HG02610 (cell line): ENCODE measurements around the gene WDR70.
"Not testable (repeated sequence)": the region's sequence is repeated elsewhere in the genome, so short reads cannot be mapped to it uniquely, and the experiment has no call there.

Experiments used
- ATAC-seq: cut with Tn5 transposase; IDR thresholded peaks from one replicate; pipeline ENCODE4 v1.9.1; 2021; ENCODE audit warnings: mild to moderate bottlenecking, moderate library complexity; ENCODE audit not compliant: unreplicated experiment

The WDR70 gene

DNA sequence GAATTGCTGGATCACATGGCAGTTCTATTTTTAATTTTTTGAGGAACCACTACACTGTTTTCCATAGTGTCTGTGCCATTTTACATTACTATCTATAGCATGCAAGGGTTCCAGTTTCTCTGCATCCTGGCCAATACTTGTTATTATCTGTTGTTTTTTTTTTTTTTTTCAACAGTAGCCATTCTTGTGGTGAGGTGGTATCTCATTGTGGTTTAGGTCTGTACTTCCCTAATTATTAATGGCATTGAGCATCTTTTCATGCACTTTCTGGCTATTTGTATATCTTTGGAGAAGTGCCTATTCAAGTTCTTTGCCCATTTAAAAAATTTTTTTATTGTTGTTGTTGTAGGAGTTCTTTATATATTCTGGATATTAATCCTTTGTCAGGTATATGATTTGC is 363.0 kb downstream of the WDR70 start:
- no peak for ATAC-seq

DNA sequence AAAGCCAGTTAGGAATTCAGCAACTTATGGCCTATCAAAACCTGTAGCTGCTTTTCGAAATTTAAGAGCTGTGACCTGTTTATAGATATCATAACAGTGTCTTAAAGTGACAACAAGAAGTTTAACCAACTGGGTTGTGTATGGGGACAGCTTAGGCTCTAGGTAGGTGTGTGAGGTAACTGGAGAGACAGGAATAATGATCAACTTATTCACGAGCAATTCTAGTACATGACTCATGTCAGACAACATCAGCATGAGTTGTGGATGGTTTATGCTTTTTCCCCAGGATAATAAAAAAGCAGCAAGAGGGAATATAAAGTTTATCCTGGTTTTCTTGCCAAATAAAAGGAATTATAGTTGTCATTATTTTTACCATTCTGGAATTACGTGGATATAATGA is 372.1 kb downstream of the WDR70 start:
- no peak for ATAC-seq

DNA sequence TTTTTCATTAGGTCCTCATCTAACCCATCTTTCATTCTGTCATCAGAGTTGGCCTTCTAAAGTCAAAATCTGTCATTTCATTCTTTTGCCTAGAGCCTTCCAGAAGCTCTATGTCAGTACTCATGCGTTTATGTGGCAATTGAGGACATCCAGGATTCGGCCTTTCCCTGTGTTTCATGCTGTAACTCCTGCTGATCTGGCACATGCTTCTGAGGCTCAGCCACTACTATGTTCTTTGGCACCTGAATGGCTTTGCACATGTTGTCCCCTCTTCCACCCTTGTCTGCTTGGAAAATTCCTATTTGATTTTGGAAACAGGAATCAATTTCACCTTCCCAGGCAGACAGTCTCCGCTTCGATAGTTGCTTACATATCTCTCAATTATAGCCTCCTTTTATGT is 375.9 kb downstream of the WDR70 start:
- ATAC-seq: no peak

DNA sequence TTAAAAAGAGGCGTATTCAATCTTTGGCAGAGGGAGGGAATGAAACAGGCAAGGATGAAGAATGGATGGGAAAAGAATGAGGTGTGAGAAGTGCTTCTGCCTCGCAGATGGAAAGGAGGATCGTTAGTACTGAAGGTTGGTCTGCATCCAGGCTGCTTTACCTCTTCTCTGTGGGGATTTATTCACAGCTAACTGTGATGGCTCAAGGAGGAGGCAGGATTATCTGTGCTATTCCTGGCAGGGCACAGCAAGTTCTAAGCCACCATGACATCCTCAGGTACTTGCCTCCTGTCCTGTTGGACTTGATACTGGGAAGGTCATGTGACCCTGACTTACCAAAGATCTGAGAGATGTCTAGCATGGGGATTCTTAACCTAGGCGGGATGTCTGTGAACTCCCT is 376.5 kb downstream of the WDR70 start:
- no peak for ATAC-seq

DNA sequence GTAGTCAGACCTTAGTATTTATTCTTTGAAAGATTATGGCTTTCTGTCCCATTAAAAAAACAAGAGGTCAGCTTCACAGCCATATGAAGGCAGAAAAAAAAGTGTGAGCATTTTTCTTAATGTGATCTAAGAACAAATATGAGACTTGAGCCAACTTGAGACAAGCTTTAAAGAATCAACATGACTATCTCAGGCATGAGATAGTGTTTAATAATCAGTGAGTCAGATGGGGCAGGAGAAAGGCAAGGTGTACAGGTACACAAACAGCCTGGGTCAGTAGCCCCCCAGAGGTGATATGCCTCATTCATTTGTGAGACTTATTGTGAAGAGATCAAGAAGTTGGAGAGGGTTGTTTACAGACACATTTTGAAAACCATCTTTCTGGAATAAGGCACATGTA is 377.1 kb downstream of the WDR70 start:
- no peak for ATAC-seq

DNA sequence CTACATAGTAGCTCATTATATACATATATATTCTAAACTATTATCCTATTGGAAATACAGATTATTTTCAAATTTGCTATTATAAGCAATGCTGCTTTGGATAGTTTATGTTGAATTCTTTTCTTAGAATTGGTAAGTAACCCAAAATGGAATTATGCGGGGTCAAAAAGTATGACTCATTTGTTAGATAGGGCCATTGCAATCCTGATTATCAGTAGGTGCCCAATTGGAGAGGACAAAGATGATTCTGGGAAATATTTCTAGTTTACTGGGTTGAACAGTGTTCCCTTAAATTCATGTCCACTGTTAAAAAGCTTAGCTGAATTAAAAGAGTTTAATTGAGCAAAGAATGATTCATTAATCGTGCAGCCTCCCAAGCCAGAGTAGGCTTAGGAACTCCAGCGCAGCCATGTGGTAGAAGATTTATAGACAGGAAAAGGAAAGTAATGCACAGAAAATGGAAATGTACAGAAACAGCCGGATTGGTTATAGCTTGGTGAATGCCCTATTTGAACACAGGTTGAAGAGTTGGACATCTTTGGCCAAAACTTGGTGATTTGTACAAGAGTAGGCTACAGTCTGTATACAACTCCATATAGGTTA is 379.0 kb downstream of the WDR70 start:
- no peak for ATAC-seq

DNA sequence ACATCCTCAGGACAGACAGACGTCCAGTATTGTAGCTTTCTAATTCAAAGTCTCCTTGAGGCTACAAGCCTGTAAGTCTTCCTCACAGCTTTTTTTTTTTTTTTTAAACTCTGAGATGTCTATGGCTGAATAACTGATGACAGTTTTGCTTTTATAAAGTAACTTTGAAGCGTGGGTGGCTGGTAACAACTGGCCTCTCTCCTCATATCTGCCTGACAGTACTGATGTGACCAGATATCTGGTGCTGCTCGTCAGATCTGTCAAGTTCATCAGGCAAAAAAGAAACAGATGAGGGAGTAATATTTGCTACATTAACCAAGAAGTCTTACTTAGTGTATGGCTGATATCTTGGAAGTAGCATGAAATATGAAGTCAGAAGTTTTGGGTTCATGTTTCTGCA is 388.1 kb downstream of the WDR70 start:
- no peak for ATAC-seq

DNA sequence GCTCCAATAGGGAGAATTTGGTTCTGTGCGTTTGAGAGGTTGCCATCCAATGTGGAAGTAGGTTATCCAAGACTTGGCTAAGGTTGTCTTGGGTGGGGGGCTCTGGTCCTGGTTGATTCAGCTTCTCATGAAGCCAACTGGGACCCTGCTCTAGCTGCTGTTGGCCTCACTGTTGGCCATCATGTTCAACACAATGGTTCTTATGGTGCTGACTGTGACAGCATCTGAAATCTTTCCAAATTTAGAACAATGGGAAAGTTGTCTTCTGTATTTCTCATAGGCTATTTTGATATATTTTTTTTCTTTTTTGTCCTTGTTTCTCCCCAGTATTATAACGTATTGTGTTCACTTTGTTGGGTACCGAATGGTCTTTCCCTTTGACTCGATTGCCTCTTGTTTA is 388.8 kb downstream of the WDR70 start:
- ATAC-seq: no peak

DNA sequence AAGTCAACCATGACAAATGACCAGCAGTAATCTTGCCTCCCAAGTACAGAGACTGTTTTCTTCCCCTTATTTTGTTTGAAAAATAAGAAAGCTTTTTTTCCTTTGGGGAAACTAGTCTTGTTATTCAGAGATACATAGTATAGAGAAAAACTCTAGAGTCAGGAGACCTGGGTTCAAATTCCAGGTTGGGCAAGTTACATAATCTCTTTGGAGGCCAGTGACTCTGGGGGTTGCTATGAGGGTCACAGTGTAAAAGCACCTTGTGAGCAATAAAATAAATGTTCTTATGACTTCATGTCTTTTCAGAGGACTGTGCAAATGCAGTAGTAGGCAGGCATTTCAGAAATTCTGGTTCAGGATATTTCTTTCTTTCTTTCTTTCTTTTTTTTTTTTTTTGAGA is 389.3 kb downstream of the WDR70 start:
- no peak for ATAC-seq

DNA sequence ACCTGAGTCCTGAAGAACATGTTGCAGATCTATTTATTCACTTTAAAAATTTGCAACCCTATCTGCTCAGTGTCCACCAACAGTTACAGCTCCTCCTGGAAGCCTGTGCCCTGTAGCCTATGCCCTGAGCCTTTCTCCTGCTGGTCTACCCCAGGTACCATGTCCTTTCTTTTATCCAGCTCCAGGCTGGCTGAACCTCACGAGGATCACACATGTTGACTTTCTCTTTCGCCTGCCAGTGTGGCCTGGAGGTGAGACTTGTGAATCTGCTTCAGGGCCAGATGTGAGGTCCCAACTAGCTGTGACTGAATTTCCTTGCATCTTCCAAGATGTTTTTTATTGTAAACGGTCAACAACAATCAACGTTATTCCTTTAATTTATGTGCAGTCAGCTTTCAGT is 390.0 kb downstream of the WDR70 start:
- no peak for ATAC-seq

DNA sequence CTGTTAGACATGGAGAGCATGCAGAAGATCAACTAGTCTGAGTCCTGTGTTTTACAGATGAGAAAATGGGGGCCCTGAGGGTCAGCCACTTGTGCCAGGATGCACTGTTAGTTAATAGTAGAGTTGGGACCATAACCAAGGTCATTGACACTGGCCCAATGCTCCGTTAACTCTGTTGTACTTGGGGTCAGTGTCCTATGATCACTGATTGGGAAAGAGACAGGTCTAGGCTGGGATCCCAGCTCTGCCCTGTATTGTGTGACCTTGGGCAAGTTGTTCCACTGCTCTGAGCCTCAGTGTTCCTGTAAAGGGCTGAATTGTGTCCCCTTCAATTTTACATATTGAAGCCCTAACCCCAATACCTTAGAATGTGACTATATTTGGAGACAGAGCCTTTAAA is 390.7 kb downstream of the WDR70 start:
- ATAC-seq: no peak

DNA sequence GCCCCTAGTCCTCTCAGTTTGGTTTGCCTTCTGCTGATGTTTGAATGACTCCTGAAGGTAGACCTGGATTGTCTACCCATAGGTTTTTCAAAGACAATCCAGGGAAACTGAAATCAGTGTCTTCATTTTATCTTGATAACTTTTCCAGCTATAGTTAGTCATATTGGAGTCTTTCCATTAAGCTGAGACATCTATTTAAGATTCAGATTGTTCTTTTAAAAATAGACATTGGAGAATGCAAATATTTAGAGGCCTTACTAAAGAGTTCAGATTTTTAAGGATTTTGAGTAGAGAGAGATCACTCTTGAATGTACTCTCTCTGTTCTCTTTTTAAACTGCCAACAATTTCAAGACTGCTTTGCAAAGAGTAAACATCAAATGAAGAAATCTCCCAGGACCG is 391.7 kb downstream of the WDR70 start:
- ATAC-seq: no peak

DNA sequence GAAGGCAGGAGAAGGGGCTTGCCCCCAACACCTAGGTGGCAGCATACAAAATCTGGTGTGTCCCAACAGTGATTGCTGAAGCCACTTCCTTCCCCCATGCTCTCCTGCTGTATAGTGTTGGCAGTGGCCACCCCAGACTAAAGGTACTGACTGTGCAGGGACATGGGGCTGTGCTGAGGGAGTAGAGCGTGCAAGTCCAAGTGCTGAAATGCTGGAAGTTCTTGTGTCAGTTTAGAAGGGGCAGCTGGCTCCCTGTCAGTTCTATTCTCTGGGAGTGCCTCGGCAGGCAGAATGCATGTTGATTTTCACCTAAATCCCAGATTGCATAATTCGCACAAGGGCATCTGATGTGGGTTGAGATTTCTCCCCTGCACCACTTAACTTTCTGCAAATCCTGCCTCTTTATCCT is 392.1 kb downstream of the WDR70 start:
- ATAC-seq: no peak

DNA sequence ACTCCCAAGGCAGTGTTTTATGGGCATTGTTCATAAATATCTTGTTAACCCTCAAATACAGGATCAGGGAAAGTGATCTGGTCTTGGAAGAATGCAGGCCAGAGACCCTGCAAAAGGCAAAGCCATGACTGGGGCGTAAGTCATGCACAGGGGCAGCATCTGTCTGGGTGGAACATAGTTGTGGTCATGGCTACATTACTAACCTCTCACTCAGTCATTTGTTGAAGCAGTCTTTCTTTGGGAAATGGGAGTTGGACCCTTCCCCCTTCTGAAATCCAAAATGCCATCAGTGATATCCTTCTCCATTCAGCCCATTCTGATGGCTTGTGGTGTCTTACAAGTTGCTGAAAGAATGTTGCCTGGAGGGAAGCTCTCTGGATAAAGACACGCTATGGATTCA is 392.6 kb downstream of the WDR70 start:
- ATAC-seq: no peak

DNA sequence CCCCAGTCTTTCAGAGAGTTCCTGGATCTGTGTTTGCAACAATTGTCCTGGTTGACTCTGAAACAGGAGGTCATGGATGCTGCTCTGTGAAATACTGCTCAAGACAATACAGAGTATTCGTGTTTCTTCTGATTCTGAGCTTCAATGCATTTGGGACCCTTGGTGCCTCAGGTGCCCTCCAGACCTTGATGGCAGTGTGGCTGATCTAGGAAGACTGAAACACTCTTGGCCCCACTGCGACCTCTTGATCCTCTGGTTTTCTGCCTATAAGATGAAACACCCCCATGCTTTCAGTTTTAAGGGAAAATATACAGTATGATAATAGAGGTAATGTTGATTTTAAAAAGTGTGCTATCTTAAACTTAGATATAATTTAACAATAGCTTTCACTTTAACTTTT is 393.1 kb downstream of the WDR70 start:
- ATAC-seq: no peak

DNA sequence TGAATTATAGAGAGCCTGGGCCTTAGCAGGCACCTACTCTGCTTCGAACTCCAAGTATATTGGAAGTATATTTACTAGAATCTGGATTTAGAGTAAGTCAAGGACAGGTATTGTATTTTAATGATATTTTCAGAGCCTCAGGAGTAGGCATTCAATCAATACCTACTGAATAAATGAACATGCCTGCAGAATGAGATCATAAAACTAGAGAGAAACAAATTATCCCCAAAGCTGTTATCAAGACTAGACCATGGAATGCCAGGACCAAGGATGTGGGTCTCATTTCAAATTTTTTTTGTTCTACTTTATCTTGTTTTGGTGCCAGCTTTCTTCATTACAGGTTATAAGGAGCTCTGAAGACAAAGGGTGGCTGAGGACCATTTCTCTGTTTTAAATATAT is 394.7 kb downstream of the WDR70 start:
- ATAC-seq: no peak

DNA sequence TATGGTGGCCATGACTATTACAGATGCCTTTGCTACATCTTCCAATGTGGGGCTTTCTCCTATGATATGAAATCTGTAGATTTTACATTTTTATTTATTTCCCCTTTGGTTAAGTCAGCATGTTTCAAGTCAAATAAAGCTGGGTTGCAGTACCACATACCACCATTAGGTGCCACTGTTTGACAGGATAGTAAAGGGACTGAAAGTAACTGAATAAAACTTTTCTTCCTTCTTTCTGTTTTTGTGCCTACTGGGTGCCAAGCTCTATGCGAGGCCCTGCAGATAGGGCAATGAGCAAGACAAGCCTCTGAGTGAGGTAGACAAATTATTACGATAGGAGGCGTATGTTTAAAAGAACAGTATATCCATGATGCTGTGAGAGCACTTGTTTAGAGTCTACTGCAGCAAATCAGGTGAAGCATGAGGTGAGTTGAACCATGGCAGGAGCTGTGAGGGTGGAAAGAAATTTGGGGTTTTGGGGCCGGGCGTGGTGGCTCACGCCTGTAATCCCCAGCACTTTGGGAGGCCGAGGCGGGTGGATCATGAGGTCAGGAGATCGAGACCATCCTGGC is 395.9 kb downstream of the WDR70 start:
- ATAC-seq: no peak

DNA sequence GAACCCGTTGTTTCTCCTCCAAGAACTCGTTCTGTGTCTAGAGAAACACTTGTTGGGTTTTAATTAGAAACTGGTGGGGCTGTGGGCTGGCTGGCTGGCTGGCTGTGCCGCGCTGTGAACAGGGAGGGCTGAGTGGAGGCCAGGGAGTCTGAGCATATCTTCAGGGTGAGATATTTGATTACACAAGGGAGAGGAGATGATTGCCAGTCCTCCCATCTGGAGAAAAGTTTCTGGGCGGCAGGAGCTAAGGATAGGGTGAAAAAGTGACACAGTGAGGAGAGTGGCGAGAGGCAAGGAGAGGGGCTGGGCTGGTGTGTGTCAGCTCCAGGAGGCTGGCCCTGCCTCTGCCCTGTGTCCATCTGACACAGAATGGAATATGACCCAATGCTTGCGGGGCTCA is 397.7 kb downstream of the WDR70 start:
- ATAC-seq: no peak

DNA sequence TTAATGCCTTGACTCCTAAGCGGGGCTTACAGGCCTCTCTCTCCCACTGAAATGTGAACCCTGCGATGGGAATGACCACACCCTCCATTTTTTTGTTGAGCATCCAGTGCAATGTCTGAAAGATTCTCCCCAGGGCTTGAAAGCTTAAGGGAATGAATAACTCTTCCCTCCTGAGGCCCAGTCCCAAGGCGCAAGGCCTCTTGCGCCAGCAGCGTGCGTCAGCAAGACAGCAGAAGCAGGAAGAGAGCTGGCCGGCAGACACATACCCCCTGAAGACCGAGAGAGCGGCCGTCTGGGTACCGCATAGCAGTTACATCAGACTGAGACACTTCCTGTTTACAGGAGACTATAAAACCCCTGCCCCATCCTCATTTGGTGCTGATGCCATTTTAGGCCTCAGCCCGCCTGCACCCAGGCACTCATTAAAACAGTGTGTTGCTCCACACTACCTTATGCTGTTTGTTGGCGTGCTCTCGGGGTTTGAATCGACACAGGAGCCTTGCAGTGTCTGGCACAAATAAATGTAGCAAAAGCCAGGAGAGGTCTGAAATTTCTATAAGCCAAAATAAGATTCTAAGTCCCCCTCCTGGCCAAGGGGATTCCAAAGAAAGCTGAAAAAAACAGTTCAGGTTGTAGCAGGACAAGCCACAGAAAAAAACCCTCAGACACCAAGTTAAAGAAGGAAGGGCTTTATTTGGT is 398.5 kb downstream of the WDR70 start:
- ATAC-seq: no peak

DNA sequence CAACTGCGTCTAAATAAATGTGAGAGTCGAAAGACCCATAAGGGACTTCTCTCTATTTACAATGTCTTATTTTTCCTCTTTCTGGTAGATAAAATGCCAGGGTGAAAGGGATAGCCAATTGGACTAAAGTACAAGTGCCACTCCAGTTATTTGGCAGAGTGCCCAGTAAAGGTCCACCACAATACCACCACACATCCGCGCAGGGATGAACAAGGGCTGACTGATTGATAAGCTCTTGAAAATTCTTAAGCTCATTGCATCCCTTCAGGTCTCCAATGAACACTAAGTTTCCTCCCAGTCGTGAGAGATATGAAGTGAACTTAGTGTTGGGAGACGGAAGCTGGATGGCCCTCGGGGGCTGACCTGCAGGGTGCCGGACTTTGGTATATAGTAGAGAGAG is 402.3 kb downstream of the WDR70 start:
- not testable (repeated sequence) for ATAC-seq

DNA sequence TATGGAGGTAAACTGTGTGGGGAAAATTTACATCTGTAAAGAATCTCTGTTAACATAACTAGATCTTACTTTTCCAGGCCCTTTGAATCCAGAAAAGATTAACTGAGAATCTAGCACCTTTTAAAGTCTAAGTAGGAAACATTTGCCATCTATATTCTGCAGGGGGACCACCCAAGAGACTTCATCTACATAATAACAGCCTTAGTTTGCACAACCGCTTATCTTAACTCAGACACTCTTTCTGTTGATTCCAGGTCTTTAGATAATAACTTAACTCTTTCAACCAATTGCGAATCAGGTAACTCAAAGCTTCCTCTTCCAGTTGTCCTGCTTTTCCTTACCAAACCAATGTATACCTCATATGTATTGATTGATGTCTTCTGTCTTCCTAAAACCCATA is 407.3 kb downstream of the WDR70 start:
- no peak for ATAC-seq

DNA sequence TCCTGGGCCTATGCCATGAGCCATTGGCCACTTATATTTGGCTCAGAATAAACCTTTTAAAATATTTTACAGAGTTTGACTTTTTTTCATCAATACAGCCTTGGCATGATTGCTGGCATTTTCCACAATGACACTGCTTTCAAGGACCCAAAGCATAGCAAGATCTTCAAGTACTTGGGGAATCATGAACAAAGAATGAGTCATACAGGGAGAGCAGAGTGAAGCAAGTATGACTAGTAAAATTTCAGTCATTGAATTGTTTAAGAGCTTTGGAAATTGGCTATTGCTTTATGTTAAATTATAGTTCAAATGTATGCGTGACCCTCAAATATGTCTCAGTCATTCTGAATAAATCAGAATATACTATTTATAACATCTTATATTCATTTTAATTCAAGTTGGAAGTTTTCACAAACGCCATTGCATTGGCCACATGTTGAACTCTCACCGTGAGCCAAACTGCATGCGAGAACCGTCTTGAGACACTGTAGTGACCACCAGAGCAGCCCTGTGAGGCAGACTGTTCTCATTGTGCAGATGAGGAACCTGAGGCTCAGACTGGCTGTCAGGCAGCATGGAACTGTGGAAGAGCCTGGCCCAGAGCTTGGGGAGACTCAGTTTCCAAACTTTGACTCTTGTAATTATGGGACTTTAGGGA is 407.9 kb downstream of the WDR70 start:
- no peak for ATAC-seq
